Measurements from ENCODE around the gene GLB1L3.

GRCh38 chr11:134230339-134230738, 45.8 kb upstream of the GLB1L3 start:
- TF ChIP-seq CTCF (IDR thresholded peaks at IDR 0.05 in 4 of 5, conservative IDR thresholded peaks at IDR 0.05 in 1 of 5) (no peak), POLR2A (IDR thresholded peaks at IDR 0.05) (no peak)

All from gastrocnemius medialis (tissue), 4 donors.